Endothelial cell of umbilical vein (primary cell): ENCODE measurements around the gene INIP. TPM values are rescaled to one million over a fixed set of nuclear protein-coding genes. Genes with fewer than 3 reads are reported as not detected.
"Not testable (repeated sequence)": the region's sequence is repeated elsewhere in the genome, so short reads cannot be mapped to it uniquely, and the experiment has no call there.

Source experiments
- BruUV-seq: library from RNA; stranded (reverse); fragments of 400-500 nt; replicated peaks from 2 replicates; lab custom pipeline; 2021; lab: Mats Ljungman, UMichigan
- CTCF ChIA-PET: fragments of 300-600, 350-600 bp; sonication (Branson Sonifier 250); formaldehyde crosslinking; loops from one replicate; lab custom pipeline; 2021; ENCODE audit warnings: antibody characterized with exemption, inconsistent platforms; lab: Charles Lee
- POLR2A ChIA-PET: fragments of 300-600, 350-600 bp; sonication (Branson Sonifier 250); formaldehyde crosslinking; loops from one replicate; lab custom pipeline; 2021; ENCODE audit warnings: antibody characterized with exemption, inconsistent platforms; lab: Charles Lee
- DNase-seq: peaks from one replicate; pipeline ENCODE4 v3.0.0-alpha.2; 2011; ENCODE audit warnings: low read depth, low spot score
- FAIRE-seq: peaks from 2 replicates; lab custom pipeline; 2011; peaks lifted over from hg19 to GRCh38; lab: Jason Lieb, UNC
- H2AFZ ChIP-seq: 2 replicates; pipeline ENCODE4 v1.6.0; 2012; ENCODE audit warnings: low read depth, low read length, control low read depth, inconsistent platforms
- H3K27ac ChIP-seq: 2 replicates; pipeline ENCODE4 v1.5.1; 2011; ENCODE audit warnings: low read depth, mild to moderate bottlenecking, control low read depth, low read length, moderate library complexity; ENCODE audit not compliant: insufficient read depth
- H3K27me3 ChIP-seq, 2 experiments: 2 replicates each; pipeline versions ENCODE4 v1.6.0 to v1.6.1; 2011; ENCODE audit warnings: low read length in 2 of 2, mixed read lengths in 1 of 2; ENCODE audit not compliant: control insufficient read depth in 2 of 2, insufficient read depth in 2 of 2
- H3K36me3 ChIP-seq, 2 experiments: 2 replicates in 1 of 2; 3 replicates in 1 of 2; pipeline ENCODE4 v1.5.1; 2011; ENCODE audit warnings: low read length in 2 of 2, mild to moderate bottlenecking in 1 of 2, moderate library complexity in 1 of 2; ENCODE audit not compliant: control insufficient read depth in 2 of 2, insufficient read depth in 2 of 2; ENCODE audit errors: extremely low read depth in 1 of 2
- H3K4me1 ChIP-seq: 3 replicates; pipeline ENCODE4 v1.5.1; 2011; ENCODE audit warnings: mild to moderate bottlenecking, low read length; ENCODE audit not compliant: control insufficient read depth, insufficient read depth; ENCODE audit errors: extremely low read depth
- H3K4me2 ChIP-seq: 2 replicates; pipeline ENCODE4 v1.6.1; 2011; ENCODE audit warnings: low read length, control low read depth, mixed read lengths; ENCODE audit not compliant: insufficient read depth
- H3K4me3 ChIP-seq, 3 experiments: fragments of 200-600 bp in 1 of 3; sonication (generic), shearing (Covaris generic) in 1 of 3; replicated peaks in 1 of 3; 2 replicates each; pipeline ENCODE4 v1.5.1; 2011 to 2016; ENCODE audit warnings: control low read depth in 3 of 3, low read length in 3 of 3, mild to moderate bottlenecking in 2 of 3, inconsistent platforms in 1 of 3, low read depth in 1 of 3, moderate library complexity in 1 of 3; ENCODE audit not compliant: insufficient read depth in 1 of 3
- H3K79me2 ChIP-seq: 2 replicates; pipeline ENCODE4 v1.6.0; 2012; ENCODE audit warnings: low read length, inconsistent platforms; ENCODE audit not compliant: control insufficient read depth, insufficient read depth
- H3K9ac ChIP-seq: replicated peaks from 2 replicates; pipeline ENCODE3; 2011; ENCODE audit warnings: low read length, control low read depth; ENCODE audit not compliant: insufficient read depth; ENCODE audit errors: extremely low read depth
- H3K9me1 ChIP-seq: replicated peaks from 3 replicates; pipeline ENCODE4 v1.6.0; 2011; ENCODE audit warnings: mild to moderate bottlenecking, low read length; ENCODE audit not compliant: control insufficient read depth, insufficient read depth; ENCODE audit errors: extremely low read depth
- H3K9me3 ChIP-seq: replicated peaks from 2 replicates; pipeline ENCODE4 v1.5.1; 2012; ENCODE audit warnings: low read length, inconsistent platforms; ENCODE audit not compliant: control insufficient read depth, insufficient read depth
- H4K20me1 ChIP-seq: replicated peaks from 2 replicates; pipeline ENCODE3; 2011; ENCODE audit warnings: mild to moderate bottlenecking, low read length; ENCODE audit not compliant: control insufficient read depth, insufficient read depth; ENCODE audit errors: extremely low read depth
- CTCF ChIP-seq, 2 donors: IDR thresholded peaks; 1 replicate in 1 of 2; 2 replicates in 1 of 2; pipeline ENCODE4 v1.5.1; 2011; ENCODE audit warnings: low read length in 2 of 2, mild to moderate bottlenecking in 2 of 2, moderate library complexity in 2 of 2, control low read depth in 1 of 2, inconsistent platforms in 1 of 2, low read depth in 1 of 2; ENCODE audit not compliant: insufficient read depth in 1 of 2; ENCODE audit errors: extremely low read depth in 1 of 2
- EZH2 ChIP-seq: IDR thresholded peaks from 2 replicates; pipeline ENCODE4 v1.6.1; 2012; ENCODE audit warnings: borderline replicate concordance, low read depth, mild to moderate bottlenecking, moderate library complexity, low read length, inconsistent platforms; ENCODE audit not compliant: severe bottlenecking
- FOS ChIP-seq: IDR thresholded peaks from 2 replicates; pipeline ENCODE4 v1.6.1; 2011; ENCODE audit warnings: mild to moderate bottlenecking, low read length, moderate library complexity, borderline replicate concordance; ENCODE audit not compliant: insufficient read depth
- GATA2 ChIP-seq: IDR thresholded peaks from 2 replicates; pipeline ENCODE4 v1.7.0; 2011; ENCODE audit warnings: low read depth, mild to moderate bottlenecking, moderate library complexity, mixed read lengths, low read length; ENCODE audit not compliant: insufficient read length, insufficient read depth
- JUN ChIP-seq: IDR thresholded peaks from 2 replicates; pipeline ENCODE4 v1.6.1; 2011; ENCODE audit warnings: borderline replicate concordance, low read depth; ENCODE audit not compliant: insufficient read length, insufficient read depth
- MAX ChIP-seq: IDR thresholded peaks from 2 replicates; pipeline ENCODE4 v1.6.1; 2011; ENCODE audit not compliant: insufficient read depth, insufficient read length
- MYC ChIP-seq: IDR thresholded peaks from one replicate; pipeline ENCODE4 v1.6.1; 2011; ENCODE audit warnings: mild to moderate bottlenecking, low read depth, low read length
- POLR2A ChIP-seq: IDR thresholded peaks from 2 replicates; pipeline ENCODE4 v1.6.1; 2012; ENCODE audit warnings: low read depth, mild to moderate bottlenecking, control low read depth, low read length
- POLR2AphosphoS5 ChIP-seq: IDR thresholded peaks from 2 replicates; pipeline ENCODE4 v1.6.1; 2012; ENCODE audit warnings: low read depth, mild to moderate bottlenecking, control low read depth, low read length, moderate library complexity; ENCODE audit not compliant: insufficient read depth
- dilution Hi-C: fragments of 300-500 bp; cut with MboI; formaldehyde crosslinking; loops from one replicate; pipeline ENCODE4 v1.15.0; 2019; ENCODE audit warnings: low sequenced_read_pairs; ENCODE audit not compliant: extremely low pct_ligation_motif_present
- intact Hi-C: fragments of 100-400 bp; cut with micrococcal nuclease; formaldehyde crosslinking; loops from one replicate; pipeline ENCODE4 v1.10.0; 2022
- polyA plus RNA-seq, 4 experiments: library from polyadenylated mRNA; depleted of rRNA in 3 of 4; stranded (reverse) in 3 of 4; unstranded in 1 of 4; fragments of >200 nt; gene quantifications; 2 replicates each; pipeline versions ENCODE4 v1.2.1 to v1.2.3, GENCODE V29; 2011 to 2012; ENCODE audit warnings: missing spikeins in 1 of 4
- total RNA-seq: library from RNA; stranded (reverse); gene quantifications from 2 replicates; pipeline ENCODE4 v1.2.3, GENCODE V29; 2021

The INIP gene
- total and polyA plus RNA-seq, 2 donors (not counting 3 experiments of a cell fraction or from before 2014, with no cell fraction given) = 12.3 to 25.7 TPM

DNA sequence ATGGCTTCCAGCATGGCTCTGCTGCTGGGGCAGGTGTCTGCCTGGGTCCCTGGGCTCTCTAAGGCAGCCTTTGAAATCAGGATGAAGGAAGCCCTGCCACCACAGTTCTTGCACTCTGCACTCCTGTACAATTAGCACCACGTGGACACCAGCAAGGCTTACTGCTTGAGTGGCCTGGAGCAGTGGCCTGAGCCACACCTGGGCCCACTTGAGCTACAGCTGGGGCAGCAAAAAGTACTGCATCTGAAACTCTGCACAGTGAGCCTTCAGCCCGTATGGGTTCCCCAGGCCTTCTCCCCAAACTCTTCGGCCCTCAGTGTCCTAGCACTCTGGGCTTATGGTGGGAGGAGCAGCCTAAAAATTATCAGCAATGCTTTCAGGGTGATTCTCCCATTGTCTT is 8.0 kb upstream of the INIP start:
- Histone ChIP-seq H3K9ac (no peak overlapping the region), H3K27me3 (peaks cover 0 to 2% of the 10 kb centered on the region in 2 experiments), H3K36me3 (no peaks in the 10 kb centered on the region), H3K4me2 (no peak overlapping the region), H2AFZ (no peak overlapping the region), H3K79me2 (no peaks in the 10 kb centered on the region), H3K4me3 (no peak overlapping the region), H3K27ac (no peak overlapping the region), H4K20me1 (no peaks in the 10 kb centered on the region), H3K9me3 (no peaks in the 10 kb centered on the region), H3K9me1 (no peaks in the 10 kb centered on the region), H3K4me1 (no peaks in the 10 kb centered on the region)
- BruUV-seq = no TSS peak
- DNase-seq (no peak), FAIRE-seq (no peak)
- TF ChIP-seq GATA2 (no peak), CTCF (IDR thresholded peaks at IDR 0.05; ENCODE audit: extremely low read depth in 1 of 2, insufficient read depth in 1 of 2, low read depth in 1 of 2, low read length in 2 of 2) (no peak), JUN (no peak), EZH2 (no peak), MAX (no peak), POLR2A (no peak), MYC (no peak), FOS (no peak), POLR2AphosphoS5 (no peak)
- POLR2A ChIA-PET = no interaction called here
- CTCF ChIA-PET = no interaction called here
- dilution Hi-C loops (no loop called here), intact Hi-C loops (no loop called here)

DNA sequence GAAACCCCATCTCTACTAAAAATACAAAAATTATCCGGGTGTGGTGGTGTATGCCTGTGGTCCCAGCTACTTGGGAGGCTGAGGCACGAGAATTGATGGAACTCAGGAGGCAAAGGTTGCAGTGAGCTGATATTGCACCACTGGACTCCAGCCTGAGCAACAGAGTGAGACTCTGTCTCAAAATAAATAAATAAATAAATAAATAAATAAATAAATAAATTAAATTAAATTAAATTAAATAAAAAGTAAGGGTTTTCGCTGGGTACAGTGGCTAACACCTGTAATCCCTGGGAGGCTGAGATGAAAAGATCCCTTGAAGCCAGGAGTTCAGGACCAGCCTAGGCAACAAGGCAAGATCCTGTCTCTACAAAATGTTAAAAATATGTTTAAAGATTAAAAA is 4.8 kb upstream of the INIP start:
- POLR2A ChIA-PET, H4K20me1 ChIP-seq, DNase-seq, H3K27me3 ChIP-seq, H3K36me3 ChIP-seq, H3K9me3 ChIP-seq, H3K4me2 ChIP-seq, H3K4me1 ChIP-seq, H3K79me2 ChIP-seq, dilution Hi-C loops, BruUV-seq, FAIRE-seq, H2AFZ ChIP-seq, intact Hi-C loops, H3K4me3 ChIP-seq, H3K9ac ChIP-seq, CTCF ChIA-PET, H3K27ac ChIP-seq, H3K9me1 ChIP-seq: not testable (repeated sequence)
